ENCODE measurements around the gene CD4. TPM values are rescaled to one million over a fixed set of nuclear protein-coding genes. Genes with fewer than 3 reads are reported as not detected.

Gene CD4
- total RNA-seq, 3 donors from 2014 or later (not counting 1 experiment from before 2014, with no cell fraction given): 8.5 to 10.1 (median 9.8) TPM

- DNase-seq: peak in 1 of 2 donors; percentile 30
- H3K9me3 Mint-ChIP-seq: no peaks in the 10 kb centered on the region
- Histone ChIP-seq H3K4me1 (ENCODE audit: control insufficient read depth, insufficient read depth, low read length) (peaks cover 36% of the 10 kb centered on the region), H3K36me3 (ENCODE audit: control insufficient read depth, insufficient read depth, low read length) (peaks cover 37% of the 10 kb centered on the region), H3K27me3 (ENCODE audit: control insufficient read depth, insufficient read depth, low read length) (no peaks in the 10 kb centered on the region), H3K27ac (ENCODE audit: low read length) (peak overlapping the region; percentile 71), H3K4me3 (ENCODE audit: low read length) (peak overlapping the region; percentile 48), H3K9me3 (ENCODE audit: control insufficient read depth, insufficient read depth, low read length) (no peaks in the 10 kb centered on the region)
- intact Hi-C loops (cut with micrococcal nuclease): no loop called here
- WGBS (ENCODE audit: insufficient coverage): 95% methylated on average over 13 of the region's 19 CpGs
- ATAC-seq: no peak
- peaks cover under 1% of the 10 kb centered on the region for H3K36me3 Mint-ChIP-seq
- peaks cover 26 to 34% of the 10 kb centered on the region in 2 donors for H3K4me1 Mint-ChIP-seq
- peak overlapping the region; percentile 74 to 84 for H3K27ac Mint-ChIP-seq
- no peaks in the 10 kb centered on the region for H3K27me3 Mint-ChIP-seq (ENCODE audit: low read depth in 2 of 2)
- TF ChIP-seq CTCF (IDR thresholded peaks at IDR 0.05): no peak
- H3K4me3 Mint-ChIP-seq: peak overlapping the region; percentile 95
These were observed 77.0 kb downstream of the CD4 start for GRCh38 chr12:6866163-6866919.

- Mint-ChIP-seq H3K9me3 (no peaks in the 10 kb centered on the region), H3K36me3 (no peaks in the 10 kb centered on the region), H3K27me3 (ENCODE audit: low read depth in 2 of 2) (no peaks in the 10 kb centered on the region), H3K4me1 (peaks cover 29 to 40% of the 10 kb centered on the region in 2 donors), H3K4me3 (peak overlapping the region; percentile 95), H3K27ac (peak overlapping the region; percentile 74 to 84)
- DNase-seq: no peak
- peak overlapping the region; percentile 71 for H3K27ac ChIP-seq (ENCODE audit: low read length)
- TF ChIP-seq CTCF (IDR thresholded peaks at IDR 0.05): no peak
- peaks cover 35% of the 10 kb centered on the region for H3K36me3 ChIP-seq (ENCODE audit: control insufficient read depth, insufficient read depth, low read length)
- peaks cover 42% of the 10 kb centered on the region for H3K4me1 ChIP-seq (ENCODE audit: control insufficient read depth, insufficient read depth, low read length)
- intact Hi-C loops (cut with micrococcal nuclease): no loop called here
- ATAC-seq: peak in 1 of 3 donors; percentile 1
- WGBS (ENCODE audit: insufficient coverage): 4% methylated on average over 33 of the region's 33 CpGs
- H3K4me3 ChIP-seq (ENCODE audit: low read length): peak overlapping the region; percentile 48
- H3K9me3 ChIP-seq (ENCODE audit: control insufficient read depth, insufficient read depth, low read length): no peaks in the 10 kb centered on the region
- H3K27me3 ChIP-seq (ENCODE audit: control insufficient read depth, insufficient read depth, low read length): no peaks in the 10 kb centered on the region
These were observed 77.6 kb downstream of the CD4 start for GRCh38 chr12:6866920-6867412.

GRCh38 chr12:6867413-6868210 is 78.3 kb downstream of the CD4 start, which contains the start of gene TPI1:
Gene TPI1, plus strand, starts transcription at chr12:6867531. Its CDS starts 36 bp downstream, at chr12:6867567.
- intact Hi-C loops (cut with micrococcal nuclease): no loop called here
- no peaks in the 10 kb centered on the region for H3K9me3 ChIP-seq (ENCODE audit: control insufficient read depth, insufficient read depth, low read length)
- no peak for TF ChIP-seq CTCF (IDR thresholded peaks at IDR 0.05)
- Mint-ChIP-seq H3K27ac (peak within 1 kb of the TSS; percentile 74 to 84), H3K36me3 (no peaks in the 10 kb centered on the region), H3K4me1 (peaks cover 36 to 46% of the 10 kb centered on the region in 2 donors), H3K9me3 (no peaks in the 10 kb centered on the region), H3K27me3 (ENCODE audit: low read depth in 2 of 2) (no peaks in the 10 kb centered on the region), H3K4me3 (peak within 1 kb of the TSS; percentile 95)
- H3K27me3 ChIP-seq (ENCODE audit: control insufficient read depth, insufficient read depth, low read length): no peaks in the 10 kb centered on the region
- H3K36me3 ChIP-seq (ENCODE audit: control insufficient read depth, insufficient read depth, low read length): peaks cover 33% of the 10 kb centered on the region
- peak within 1 kb of the TSS; percentile 48 for H3K4me3 ChIP-seq (ENCODE audit: low read length)
- under 1% methylated on average over 86 of the region's 86 CpGs for WGBS (ENCODE audit: insufficient coverage)
- peak within 1 kb of the TSS; percentile 71 for H3K27ac ChIP-seq (ENCODE audit: low read length)
- DNase-seq (peak; percentile 66 to 85), ATAC-seq (peak; percentile 83 to 93 (median 89))
- H3K4me1 ChIP-seq (ENCODE audit: control insufficient read depth, insufficient read depth, low read length): peaks cover 48% of the 10 kb centered on the region

Data from natural killer cell (primary cell).